Measurements from ENCODE around the gene ANAPC2.

The ANAPC2 gene

DNA sequence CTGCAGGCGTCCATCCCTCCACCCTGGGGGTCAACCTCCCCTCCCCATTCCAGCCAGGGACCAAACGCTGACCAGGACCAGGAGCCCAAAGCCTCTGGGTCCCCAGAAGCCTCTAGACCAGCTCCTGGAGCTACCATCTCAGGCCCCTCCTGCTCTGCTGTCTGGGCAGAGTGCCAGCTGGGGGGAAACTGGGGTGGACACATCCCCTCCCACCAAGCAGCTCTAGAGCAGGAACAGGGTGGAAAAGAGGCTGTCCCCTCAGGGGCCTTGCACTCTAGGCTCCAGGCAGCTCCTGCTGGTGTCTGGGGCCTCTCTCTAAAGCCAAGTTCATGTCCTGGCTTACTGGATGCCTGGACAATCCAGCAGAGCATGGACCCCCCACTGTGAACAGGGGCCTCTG, 4.5 kb upstream of the ANAPC2 start:
- no peak for DNase-seq (ENCODE audit: low spot score)

DNA sequence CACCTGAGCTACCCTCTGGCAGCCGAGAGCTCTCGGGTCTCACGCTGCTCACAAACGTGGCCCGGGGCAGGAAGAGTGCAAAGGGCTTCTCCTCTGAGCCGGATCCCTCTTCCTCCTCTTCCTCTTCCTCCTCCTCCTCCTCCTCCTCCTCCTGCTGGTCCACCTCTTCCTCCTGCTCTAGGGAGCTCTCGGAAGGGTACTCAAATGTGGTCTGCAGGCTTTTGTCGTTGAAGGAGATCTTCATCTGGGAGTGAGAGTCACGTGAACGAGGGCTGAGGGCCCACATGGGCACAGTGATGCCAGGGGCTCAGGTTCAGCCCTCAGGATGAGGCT, 4.1 kb upstream of the ANAPC2 start:
- DNase-seq (ENCODE audit: low spot score), result no peak

DNA sequence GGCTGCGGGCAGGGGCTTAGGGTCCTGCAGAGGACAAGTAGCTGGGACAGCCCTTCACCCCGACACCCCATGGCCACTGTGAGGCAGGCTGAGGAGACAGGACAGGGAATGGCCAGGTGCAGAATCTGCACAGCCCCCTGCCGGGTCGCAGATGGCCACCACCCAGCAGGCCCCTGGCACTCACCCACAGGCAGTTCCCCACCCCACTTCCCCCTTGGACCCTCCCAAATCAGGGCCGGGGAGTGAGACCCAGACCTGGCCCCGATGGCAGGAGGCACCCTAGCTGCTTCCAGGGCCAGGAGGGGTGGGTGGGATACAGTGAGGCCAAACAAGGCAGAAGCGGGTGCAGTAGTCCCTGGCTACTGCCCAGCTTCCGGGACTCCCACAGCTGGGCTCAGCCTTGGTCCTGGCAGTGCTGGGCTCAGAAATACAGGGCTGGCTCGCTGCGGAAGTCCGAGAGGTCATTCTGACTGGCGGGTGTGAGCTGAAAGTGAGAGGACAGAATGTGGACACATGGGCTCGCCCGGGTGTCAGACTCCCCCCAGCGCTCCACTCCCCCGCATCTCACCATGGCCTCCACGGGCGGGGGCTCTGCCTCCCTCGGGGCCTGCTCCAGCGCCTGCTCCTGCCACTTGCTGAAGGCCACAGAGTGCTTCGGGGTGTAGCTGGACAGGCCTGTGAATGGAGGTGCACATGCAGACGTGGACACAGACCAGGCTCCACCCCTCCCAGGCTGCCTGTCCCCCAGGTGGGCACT, 3.5 kb upstream of the ANAPC2 start:
- DNase-seq (ENCODE audit: low spot score), result no peak

DNA sequence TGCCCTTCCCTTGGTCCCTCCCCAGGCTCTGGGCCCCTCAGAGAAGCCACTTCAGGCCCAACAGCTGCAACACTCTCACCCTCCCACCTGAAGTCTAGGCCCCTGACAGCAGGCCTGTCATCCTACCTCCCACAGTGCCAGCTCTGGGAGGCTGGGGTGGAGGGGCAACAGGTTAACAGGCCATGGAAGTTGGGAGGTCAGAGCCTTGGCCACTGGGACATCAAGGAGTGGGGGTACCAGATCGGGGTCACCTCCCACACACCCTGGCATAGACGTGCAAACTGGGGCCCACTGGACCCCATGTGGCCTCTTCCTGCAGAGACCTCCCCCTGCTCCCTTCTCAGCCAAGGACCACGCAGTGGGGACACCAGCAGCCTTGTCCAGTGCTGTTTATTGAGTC, 2.9 kb upstream of the ANAPC2 start:
- DNase-seq (ENCODE audit: low spot score), result no peak

DNA sequence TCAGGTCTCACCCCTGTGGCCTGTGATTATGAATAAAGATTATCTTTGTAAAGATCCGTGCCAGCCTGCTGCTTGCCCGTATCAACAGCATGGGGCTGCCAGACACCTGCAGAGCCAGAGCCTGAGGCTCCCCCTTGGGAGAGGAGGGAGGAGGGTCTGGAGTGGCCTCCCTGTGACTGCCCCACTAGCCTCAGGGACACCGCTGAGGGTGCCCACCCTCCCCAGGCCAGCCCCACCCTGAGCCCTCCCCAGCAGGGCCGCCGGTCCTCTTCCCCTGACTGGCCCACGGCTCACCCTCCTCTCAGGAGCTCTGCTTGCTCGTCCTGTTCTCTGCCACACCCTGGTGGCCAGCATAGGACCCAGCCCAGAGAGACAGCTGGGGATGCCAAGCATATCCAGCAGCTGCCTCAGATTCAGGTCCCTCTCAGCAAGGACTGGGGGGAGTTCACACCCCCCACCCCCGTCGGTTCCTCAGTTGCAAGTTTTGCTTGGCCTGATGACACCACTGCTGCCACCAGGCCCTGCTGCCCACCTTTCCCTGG, 2.0 kb upstream of the ANAPC2 start:
- no peak for DNase-seq (ENCODE audit: low spot score)

DNA sequence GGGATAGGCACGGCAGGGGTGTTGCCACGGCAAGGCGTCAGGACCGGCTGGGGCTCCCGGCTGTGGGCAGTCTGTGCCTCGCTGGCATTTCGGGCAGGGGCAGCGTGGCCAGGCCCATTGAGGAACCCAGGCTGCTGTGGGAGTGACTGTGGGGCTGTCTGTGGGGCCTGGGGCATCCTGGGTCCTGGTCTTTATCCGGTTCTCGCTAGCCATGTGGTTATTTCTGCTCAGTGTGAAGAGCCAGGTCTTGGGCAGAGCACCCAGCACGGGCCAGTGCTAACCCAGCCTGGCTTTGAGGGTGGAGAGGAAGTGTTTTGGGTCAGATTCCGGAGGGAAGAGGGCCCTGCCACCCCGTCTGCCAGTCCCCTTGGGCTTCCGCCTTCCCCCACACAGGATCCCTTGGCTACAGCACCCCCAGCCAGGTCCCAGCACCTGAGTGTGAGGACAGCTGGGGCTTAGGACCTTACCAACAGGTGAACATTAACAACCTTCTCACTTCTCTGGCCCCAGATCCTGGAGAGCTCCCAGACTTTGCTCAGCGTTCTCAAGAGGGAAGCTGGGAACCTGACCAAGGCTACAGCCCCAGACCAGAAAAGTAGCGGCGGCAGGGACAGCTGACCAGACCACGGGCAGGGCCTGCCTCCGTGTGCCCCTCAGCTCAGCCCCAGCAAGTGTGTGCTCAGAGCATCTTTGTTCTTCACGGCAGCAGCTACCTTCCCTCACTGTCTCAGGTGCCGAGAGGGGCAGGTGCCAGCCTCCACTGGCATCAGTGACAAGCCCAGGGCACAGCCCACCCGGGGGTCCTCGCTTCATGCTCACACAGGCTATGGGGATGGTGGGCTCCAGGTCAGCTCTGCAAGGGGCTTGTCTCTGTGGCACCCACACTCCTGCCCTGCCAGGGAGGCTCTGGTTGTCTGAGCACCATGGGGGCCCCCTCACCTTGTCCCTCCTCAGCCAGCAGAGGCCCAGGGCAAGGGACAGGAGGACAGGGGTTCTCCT, 1.2 kb upstream of the ANAPC2 start:
- no peak for DNase-seq (ENCODE audit: low spot score)

DNA sequence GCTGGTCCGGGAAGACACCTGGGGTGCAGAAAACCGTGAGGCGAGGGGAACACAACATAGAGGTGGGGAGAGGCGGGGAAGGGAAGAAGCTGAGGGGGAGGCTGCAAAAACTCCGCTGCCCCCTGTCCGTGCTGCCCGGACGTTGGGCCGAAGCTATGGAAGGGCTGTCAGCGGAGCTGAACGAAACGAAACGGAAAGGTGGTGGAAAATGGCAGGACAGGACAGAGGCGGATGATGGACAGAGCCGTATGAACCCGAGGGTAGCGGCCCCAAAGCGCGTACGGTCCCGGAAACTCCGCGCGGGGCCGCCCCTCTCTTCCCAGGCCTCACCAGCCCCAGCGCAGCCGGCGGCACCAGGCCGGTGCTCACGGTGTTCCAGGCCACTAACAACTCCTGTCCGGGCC, 272 bp downstream of the ANAPC2 start:
- DNase-seq (ENCODE audit: low spot score), result no peak

DNA sequence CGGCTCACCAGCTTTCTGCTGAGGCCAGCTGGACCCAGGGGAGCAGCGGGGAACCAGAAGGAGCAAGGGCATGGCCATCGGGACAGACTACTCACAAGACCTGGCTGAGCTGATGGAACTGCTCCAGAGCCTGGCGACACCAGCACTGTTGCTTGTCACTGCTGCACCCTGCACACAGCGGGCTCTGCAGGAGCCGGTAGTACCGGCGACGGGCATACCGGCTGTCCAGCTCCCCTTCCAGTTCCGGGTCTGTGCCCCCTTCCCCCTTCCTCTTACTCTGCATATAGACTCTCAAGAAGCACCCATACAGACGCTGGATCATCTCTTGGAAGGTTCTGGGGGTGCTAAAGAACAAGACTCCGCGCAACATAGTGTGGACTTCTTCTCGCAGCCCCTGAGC, 974 bp downstream of the ANAPC2 start:
- no peak for DNase-seq (ENCODE audit: low spot score)

DNA sequence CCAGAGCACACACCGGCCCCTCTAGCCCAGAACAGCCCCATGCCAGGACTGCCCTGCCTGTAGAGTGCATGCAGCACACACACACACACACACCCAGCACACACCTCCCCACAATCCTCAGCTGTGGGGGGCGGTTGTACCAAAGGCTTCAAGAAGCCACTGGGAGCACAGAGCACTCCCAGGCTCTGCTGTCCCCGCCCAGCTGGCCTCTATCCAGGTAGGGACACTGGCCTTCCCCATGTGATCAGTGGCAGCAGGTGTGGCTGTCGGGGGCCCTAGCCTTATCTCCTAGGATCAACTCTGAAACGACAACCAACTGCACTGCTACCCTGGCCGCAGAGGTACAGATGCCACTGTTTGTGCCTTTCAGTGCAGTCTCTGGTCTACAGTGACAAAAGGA, 2.0 kb downstream of the ANAPC2 start:
- no peak for DNase-seq (ENCODE audit: low spot score)

DNA sequence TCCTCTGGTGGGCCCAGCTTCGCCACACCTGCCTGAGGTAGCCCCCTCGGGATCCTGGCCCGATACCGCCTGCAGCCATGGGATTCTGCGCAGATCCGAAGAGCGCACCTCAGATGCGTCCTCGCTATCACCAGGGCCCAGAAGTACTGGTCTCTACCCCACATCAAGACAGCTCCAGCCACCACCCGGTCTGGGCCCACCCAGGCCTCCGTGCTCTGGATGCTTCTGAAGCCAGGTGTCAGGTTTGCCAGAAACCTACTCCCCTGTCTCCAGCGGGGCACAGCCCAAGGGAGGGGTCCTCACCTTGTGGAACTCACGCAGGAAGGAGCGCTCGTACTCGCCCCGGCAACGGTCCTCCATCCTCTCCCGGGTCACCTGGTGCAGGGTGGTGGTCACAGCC, 2.4 kb downstream of the ANAPC2 start:
- DNase-seq (ENCODE audit: low spot score), result no peak

DNA sequence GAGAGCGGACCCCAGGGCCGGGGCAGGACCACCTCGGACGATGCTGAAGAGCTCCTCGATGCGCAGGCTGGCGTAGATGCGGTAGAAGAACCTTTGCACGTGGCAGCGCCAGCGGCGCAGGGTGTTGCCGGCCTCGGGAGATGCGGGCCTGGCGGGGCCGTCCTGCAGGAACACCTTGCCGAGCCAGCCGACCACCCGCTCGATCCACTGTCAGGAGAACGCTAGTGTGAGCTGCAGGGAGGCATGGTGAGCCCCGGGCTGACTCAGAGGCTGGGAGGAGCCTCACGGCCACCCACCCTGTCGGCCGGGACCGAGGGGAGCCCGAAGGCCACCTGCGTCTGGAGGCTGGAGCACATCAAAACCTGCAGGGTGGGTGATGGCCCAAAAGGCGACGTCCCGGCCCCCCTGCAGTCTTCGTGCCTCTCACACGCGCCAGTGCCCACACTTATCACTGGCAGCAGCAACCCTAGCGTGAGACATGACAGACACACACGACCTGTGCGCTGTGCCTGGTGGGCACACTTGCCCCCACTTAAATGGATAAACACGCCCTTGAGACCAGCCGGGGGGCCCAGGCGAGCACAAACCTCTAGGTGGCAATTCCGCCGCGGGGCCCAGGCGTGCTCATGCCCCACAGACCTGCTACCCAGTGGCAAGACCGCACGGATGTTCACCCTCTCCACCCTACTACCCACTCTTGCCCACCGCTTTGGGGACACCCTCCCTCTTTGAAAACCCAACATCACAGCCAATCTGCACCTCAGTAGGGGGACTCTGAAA, 3.3 kb downstream of the ANAPC2 start:
- no peak for DNase-seq (ENCODE audit: low spot score)

DNA sequence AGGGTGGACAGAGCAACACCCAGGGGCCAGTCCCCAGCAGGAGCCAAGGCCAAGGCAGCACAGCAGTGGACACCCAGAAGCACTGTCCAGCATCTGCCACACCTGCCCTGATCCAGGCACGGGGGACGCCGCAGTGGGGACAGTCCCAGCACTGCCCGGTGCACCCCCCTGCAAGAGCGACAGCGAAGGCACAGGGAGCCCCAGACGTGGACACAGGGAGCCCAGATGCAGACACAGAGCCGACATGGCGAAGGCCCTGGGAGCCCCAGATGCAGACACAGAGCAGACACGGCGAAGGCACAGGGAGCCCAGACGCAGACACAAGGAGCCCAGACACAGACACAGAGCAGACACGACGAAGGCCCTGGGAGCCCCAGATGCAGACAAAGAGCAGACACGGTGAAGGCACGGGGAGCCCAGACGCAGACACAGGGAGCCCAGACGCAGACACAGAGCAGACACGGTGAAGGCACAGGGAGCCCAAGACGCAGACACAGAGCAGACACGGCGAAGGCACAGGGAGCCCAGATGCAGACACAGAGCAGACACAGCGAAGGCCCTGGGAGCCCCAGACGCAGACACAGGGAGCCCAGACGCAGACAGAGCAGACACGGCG, 4.3 kb downstream of the ANAPC2 start:
- no peak for DNase-seq (ENCODE audit: low spot score)

DNA sequence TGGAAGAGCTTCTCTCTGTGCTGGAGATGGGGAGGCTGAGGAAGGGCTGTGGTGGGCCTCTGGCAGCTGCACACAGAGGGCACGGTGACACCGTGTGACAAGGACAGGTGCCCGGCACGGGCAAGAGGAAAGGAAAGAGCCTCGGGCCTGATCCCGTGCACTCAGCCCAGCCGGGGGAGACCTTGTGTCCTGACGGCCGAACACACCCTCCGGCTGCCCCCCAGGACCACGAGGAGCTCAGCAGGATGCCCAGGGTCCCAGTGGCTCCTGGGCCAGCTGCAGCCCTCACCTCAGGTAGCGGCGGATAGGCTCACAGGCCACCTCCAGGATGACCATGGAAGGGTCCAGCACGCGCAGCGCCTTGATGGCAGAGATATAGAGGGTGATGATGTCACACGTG, 5.5 kb downstream of the ANAPC2 start:
- DNase-seq (ENCODE audit: low spot score), result no peak

DNA sequence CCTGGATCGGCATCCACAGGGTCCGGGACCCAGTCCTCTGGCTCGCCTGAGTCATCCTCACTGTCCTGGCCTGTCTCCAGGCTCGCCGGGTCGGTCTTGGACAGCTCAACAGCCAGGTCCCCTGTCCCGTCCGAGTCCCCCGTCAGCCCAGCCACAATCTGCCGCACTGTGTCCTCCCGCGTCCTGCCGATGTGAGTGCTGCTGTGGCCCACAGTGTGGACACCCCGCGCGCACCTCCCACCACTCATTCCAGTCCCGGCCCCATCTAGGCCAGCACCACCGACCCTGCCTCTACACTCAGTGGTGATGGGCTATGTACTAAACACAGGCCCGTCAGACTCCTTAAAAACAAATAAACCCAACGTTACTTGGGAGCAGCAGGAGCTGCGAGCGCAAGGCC, 6.7 kb downstream of the ANAPC2 start:
- DNase-seq (ENCODE audit: low spot score), result no peak

DNA sequence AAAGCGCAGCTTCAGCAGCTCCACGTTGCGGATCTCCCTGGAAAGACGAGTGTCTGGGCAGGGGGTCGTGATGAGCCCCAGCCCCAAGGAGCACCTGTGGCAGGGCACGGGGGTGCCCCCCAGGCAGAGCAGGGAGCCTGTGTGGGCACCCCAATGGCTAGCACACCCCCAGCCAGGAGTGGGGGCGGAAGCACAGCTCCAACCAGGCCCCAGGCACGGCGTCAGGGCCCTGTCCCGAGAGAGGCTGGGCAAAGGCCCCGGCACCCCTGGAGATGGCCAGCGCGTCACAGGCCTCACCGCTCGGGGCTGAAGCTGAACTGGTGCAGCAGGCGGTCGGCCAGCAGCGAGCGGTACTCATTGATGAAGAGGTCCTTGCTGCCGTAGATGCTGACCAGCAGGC, 7.9 kb downstream of the ANAPC2 start:
- no peak for DNase-seq (ENCODE audit: low spot score)

DNA sequence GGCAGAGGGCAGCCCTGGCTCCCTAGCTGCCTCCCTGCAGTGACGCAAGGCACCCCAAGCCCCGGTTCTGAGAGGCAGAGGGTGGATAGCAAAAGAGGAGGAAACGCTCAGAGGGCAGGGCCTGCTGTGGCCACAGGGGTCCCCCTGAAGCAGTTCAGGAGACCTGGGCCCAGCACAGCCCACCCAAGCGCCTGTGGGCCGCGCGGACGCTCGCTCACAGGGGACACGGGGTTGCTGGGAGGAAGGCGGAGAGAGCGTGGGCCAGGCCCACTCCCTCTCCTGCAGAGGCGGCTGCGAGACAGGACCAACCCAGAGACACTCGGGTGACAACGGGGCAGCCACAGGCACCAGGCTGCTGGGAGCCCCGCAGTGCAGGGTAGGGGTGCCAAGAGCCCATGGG, 8.6 kb downstream of the ANAPC2 start:
- DNase-seq (ENCODE audit: low spot score), result no peak

DNA sequence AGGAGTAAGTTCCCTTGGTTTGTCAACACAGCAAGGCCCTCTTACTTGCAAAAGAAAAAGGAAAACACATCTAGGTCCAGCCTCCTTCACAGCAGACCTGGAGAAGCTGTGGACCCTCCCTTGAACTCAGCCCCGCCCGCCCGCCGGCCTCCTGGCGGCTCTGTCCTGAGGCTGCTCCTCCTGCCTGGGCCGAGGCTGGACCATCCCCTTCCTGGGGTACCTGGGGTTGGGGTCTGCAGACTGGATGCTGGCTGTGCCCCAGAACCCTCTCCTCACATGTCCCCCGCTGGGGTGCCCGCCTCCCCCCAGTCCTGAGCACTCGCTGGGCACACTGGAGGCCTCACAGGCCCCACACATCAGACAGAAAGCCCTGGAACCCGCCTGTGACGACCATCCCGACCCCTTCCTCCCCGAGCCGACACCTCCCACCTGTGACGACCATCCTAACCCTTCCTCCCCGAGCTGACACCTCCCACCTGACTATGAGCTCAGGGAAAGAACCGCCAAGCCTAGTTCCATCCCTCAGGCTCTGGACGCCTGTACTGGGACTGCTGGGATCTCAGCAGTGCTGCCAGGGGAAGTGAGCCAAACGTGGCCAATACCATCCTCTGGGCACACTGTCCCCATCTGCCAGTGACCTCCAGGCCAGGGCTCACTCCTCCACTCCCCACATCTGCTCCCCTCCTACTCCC, 9.3 kb downstream of the ANAPC2 start:
- DNase-seq (ENCODE audit: low spot score), result no peak

DNA sequence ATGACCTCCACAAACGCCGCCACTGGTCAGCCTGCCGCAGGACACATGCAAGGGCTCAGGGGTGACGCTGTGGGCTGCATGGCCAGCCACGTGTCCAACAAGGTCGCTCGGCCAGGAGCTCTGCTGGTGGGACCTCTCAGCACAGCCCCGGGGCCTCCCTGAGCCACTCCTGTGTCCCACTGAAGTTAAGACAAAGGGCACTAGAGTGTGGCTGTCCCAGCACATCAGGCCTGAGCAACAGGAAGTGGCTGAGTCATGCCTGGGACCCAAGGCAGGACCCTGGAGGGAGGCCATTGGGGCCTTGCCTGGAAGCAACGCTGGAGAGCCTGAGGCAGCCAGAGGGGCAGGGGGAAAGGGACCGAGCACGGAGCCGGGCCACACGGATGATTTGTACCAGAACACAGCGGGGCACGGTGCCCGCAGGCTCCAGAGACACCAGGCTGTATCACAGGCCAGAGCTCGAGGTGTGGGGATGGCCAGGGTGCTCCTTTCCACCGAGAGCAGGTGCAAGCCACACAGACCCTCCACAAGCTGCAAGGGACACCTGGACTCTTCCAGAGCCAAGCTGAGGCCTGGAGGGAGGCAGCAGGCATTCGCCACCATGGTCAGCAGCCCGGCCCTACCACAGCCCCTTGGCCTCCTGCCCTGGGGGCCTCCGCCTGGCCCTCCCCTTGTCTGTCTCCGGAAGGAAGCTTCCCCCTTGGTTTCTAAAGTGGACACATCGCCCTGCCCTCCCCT, 10.0 kb downstream of the ANAPC2 start:
- DNase-seq (ENCODE audit: low spot score), result no peak

DNA sequence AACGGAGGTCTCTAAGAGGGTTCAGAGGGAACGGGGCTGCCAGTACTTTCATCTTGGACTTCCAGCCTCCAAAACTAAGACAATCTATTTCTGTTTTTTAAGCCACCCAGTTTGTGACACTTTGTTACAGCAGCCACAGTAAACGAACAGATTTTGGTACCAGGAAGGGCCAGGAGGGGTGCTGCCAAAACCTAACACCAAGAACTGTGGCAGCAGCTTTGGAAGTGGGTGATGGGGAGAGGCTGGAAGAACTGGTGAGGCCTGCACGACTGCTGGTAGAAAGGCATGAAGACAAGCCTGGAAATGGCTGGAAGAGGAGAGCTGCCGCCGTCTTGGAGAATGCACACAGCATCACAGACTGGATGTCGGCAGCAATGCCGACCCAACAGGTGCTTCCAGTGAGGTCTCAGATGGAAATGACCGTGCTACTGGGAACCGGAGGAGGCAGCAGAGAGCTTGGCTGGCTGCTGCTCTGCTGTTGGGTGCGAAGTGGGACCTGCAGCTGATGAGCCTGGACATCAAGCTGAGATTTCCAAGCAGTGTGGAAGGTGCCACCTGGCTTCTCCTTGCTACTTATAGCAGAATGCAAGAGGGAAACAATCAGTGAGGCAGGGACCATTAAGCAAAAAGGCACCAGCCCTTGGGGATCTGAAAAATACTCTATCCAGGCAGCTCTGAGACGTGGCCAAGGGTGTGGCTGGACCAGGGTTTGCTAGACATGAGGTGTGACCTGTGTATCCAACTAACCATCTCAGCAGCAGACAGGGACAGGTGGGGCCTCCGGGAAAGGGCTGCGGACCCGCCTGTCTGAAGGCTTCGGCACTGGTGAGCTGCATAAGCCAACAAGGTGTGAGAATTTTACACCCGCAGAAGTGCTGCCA, 11.8 kb downstream of the ANAPC2 start:
- DNase-seq (ENCODE audit: low spot score), result peak; percentile 51

Measured in COLO829 (cell line).